Measurements from ENCODE around the gene EXOC3L4.

The EXOC3L4 gene

DNA sequence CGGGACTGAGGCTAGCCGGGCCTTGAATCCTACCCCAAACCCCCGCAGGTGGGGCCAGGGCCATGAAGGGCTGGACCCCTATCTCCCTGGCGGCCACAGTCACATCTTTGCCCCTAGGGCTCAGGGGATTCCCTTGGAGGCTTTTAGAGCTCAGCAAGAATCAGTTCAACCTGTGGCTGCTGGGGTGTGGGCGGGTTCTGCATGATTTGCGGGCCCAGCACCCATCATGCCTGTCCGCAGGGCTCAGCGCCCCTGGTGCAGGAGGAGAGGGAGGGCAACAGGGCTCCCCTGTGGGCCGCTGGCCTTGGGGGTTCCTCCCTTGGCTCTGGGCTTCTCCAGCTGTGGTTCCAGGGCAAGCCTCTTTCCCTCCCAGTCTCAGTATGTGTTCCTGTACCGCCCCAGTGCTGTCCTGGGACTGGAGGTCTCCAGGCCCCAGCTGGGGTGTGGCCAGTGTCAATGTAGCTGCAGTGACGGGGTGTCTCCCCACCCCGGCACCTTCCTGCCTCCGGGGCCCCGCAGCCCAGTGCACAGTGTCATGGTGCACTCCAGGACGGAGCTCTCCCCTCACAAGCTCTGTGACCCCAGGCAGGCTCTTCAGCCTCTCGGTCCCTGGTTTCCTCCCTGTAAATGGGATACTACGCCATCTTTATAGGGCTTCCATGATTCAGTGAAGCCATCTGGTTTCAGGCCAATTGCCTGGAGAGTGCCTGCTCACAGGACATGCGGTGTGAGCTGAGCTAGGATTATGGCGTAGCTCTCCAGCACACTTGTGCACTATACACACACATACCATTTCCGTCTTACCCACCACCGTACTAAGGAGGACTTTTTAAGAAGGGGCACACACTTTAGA, 20.4 kb upstream of the EXOC3L4 start:
- no peaks in the 10 kb centered on the region for H3K36me3 Mint-ChIP-seq (ENCODE audit: insufficient read depth)
- DNase-seq (no peak), ATAC-seq (replicated peaks) (no peak)

DNA sequence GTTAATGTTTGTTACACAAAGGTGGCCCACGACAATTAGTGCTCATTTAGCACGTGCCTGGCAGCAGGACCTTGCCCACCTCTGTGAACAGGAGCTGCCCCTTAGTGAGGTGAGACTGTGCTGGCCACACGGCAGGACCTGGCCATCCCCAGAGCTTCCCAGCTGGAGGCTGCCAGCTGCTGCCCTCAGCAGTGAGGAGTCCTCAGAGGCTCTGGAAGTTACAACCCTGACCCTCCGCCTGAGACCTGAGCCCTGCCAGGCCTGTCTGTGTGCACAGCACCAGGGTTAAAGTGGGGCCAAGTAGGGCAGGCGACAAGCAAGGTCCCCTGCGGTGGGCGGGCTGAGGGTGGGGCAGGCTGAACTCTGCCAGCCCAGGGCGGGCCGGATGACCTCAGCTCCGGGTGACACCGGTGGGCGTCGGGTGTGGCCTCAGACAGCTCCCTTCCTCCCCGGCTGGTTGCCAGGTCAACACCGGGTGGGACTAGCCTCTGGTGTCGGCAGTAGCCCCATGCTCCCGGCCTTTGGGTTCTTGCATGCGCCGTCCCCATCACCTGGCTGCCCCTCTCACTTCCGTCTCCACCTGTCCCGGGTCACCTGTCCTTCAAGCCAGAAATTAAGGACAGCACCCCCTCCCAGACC, 19.7 kb upstream of the EXOC3L4 start:
- H3K36me3 Mint-ChIP-seq (ENCODE audit: insufficient read depth): no peaks in the 10 kb centered on the region
- DNase-seq (no peak), ATAC-seq (replicated peaks) (peak; percentile 28)
- no peaks in the 10 kb centered on the region for H3K9me3 Mint-ChIP-seq
- H3K27me3 Mint-ChIP-seq: peaks cover 9 to 24% of the 10 kb centered on the region in 2 donors
- H3K4me1 Mint-ChIP-seq (ENCODE audit: low read depth in 2 of 2): no peaks in the 10 kb centered on the region
- H3K27ac Mint-ChIP-seq: no peak overlapping the region
- H3K4me3 Mint-ChIP-seq: peak overlapping the region; percentile 20 to 29

More for the DNA sequence above, 20.4 kb upstream of the EXOC3L4 start:
- H3K27me3 Mint-ChIP-seq: peaks cover 13 to 30% of the 10 kb centered on the region in 2 donors
- no peaks in the 10 kb centered on the region for H3K9me3 Mint-ChIP-seq
- H3K4me3 Mint-ChIP-seq: peak overlapping the region; percentile 20 to 29
- H3K4me1 Mint-ChIP-seq (ENCODE audit: low read depth in 2 of 2): no peaks in the 10 kb centered on the region
- no peak overlapping the region for H3K27ac Mint-ChIP-seq

DNA sequence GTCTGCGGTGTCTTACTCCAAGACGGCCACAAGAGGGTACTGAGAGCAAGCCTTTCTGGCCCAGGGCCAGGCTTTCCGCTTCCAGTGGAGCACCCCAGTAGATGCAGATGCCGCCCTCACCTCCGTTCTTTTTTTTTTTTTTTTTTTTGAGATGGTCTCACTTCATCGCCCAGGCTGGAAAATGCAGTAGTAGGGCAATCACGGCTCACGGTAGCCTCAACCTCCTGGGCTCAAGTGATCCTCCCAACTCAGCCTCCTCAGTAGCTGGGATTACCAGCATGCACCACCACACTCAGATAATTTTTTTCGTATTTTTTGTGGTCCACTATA, 16.1 kb upstream of the EXOC3L4 start:
- H3K9me3 Mint-ChIP-seq: no peaks in the 10 kb centered on the region
- ATAC-seq (replicated peaks): peak; percentile 75
- H3K27me3 Mint-ChIP-seq: peaks cover 8% of the 10 kb centered on the region in 2 donors
- DNase-seq: peak; percentile 62 to 67 (median 65)
- H3K4me3 Mint-ChIP-seq: no peak overlapping the region
- no peaks in the 10 kb centered on the region for H3K4me1 Mint-ChIP-seq (ENCODE audit: low read depth in 2 of 2)
- H3K27ac Mint-ChIP-seq: no peak overlapping the region
- H3K36me3 Mint-ChIP-seq (ENCODE audit: insufficient read depth): no peaks in the 10 kb centered on the region

DNA sequence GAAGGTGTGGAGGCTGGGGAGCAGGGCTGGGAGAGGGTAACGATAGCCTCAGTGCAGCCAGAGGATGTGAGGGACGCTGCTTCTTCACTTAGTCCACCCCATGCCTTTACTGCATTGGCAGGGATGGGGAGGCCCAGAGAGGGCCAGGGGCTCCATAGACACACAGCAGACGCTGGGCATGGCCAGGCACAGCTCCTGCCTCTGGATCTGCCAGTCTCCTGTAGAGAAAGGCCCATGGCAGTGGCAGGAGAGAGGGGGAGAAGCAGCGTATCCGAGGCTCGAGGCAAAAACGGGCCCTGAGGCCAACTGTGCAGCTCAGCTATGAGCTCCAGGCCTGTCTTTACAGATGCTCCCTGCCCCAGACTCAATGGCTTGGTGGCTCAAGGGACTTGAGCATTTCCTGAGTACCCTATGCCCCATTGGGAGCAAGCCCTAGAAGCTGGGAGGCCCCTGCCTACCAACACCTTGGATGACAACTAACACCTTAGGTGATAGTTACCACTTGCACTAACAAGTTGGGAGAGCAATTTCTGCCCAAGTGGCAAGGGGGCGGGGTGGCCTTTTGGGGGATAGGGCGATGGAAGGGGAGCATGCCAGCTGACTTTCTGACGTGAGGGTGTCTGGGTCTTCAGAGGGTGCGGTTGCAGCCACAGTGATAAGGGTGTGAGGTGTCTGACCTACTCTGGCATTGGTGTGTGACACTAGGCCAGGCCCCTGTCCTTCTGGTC, 15.5 kb upstream of the EXOC3L4 start:
- Mint-ChIP-seq H3K27me3 (peaks cover 8% of the 10 kb centered on the region in 2 donors), H3K4me1 (ENCODE audit: low read depth in 2 of 2) (no peaks in the 10 kb centered on the region), H3K4me3 (no peak overlapping the region), H3K27ac (no peak overlapping the region), H3K36me3 (ENCODE audit: insufficient read depth) (no peaks in the 10 kb centered on the region), H3K9me3 (no peaks in the 10 kb centered on the region)
- DNase-seq: no peak
- ATAC-seq (replicated peaks): no peak

DNA sequence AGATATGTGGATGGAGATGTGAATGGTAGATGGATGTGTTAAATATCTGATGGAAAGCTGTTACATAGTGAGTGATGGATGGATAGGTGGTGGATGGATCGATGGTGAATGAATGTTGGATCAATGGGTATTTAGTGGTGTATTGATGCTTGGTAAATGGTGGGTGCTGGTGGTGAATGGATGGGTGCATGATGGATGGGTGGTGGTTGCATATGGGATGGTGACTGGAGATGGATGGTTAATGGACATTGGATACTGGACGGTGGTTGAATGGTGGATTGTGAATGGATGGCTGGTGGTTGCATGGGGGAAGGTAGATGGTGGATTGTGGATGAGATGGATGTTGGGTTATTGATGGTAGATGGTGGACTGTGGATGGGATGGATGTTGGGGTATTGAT, 12.6 kb upstream of the EXOC3L4 start:
- H3K9me3 Mint-ChIP-seq: no peaks in the 10 kb centered on the region
- H3K36me3 Mint-ChIP-seq (ENCODE audit: insufficient read depth): no peaks in the 10 kb centered on the region
- H3K27me3 Mint-ChIP-seq: peaks cover 4 to 6% of the 10 kb centered on the region in 2 donors
- no peak for ATAC-seq (replicated peaks)
- H3K4me3 Mint-ChIP-seq: no peak overlapping the region
- no peak for DNase-seq
- H3K4me1 Mint-ChIP-seq (ENCODE audit: low read depth in 2 of 2): no peaks in the 10 kb centered on the region
- no peak overlapping the region for H3K27ac Mint-ChIP-seq

DNA sequence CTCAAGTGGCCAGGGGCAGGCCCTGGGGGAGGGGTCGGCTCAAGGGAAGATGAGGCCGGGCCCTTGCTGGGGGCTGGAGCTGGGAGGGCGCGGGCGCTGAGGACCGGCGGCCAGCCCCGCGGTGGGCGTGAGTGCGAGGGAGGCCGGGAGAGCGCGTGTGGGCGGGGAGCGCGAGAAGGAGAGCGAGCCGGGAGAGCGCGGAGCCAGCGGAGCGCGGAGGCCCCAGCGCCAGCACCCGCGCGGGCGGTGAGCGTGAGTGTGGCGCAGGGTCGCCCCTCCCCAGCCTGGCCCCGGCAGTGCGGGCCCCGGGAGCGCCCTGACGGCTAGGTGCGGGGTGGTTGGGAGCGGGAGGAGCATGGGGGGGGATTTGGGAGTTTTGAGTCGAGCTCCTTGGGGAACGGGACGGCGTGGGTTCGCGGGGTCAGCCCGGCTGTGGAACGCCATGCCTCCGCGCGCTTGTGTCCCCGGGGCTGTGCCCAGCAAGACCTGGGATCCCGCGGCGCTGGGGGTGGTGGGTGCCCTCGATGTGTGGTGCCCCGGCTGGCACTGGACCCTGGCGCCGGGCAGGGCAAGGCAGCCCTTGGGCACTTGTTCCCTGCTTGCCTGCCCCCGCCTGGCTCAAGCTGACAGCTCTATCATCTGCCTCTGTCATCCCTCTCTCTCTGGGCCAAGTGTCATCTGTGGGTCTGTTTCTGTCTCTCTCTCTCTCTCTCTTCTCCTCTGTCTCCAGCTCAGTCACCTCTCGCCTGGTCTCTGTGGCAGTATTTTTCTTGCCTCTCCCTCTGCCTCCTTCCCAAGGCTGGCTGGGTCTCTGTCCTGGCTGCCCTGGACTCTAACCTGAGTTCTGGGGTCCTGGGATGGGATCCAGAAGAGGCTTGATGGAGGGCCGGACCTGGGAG, 10.3 kb upstream of the EXOC3L4 start, which contains the start of gene LBHD2:
TSS of gene LBHD2 (plus strand) at position 190 of the 899 bp plus-strand sequence. CDS start 1,803 bp downstream, outside the sequence.
- no peak within 1 kb of the TSS for H3K27ac Mint-ChIP-seq
- no peak within 1 kb of the TSS for H3K4me3 Mint-ChIP-seq
- no peak for ATAC-seq (replicated peaks)
- H3K36me3 Mint-ChIP-seq (ENCODE audit: insufficient read depth): no peaks in the 10 kb centered on the region
- no peak for DNase-seq
- no peaks in the 10 kb centered on the region for H3K4me1 Mint-ChIP-seq (ENCODE audit: low read depth in 2 of 2)
- no peaks in the 10 kb centered on the region for H3K9me3 Mint-ChIP-seq
- peaks cover 7 to 15% of the 10 kb centered on the region in 2 donors for H3K27me3 Mint-ChIP-seq

DNA sequence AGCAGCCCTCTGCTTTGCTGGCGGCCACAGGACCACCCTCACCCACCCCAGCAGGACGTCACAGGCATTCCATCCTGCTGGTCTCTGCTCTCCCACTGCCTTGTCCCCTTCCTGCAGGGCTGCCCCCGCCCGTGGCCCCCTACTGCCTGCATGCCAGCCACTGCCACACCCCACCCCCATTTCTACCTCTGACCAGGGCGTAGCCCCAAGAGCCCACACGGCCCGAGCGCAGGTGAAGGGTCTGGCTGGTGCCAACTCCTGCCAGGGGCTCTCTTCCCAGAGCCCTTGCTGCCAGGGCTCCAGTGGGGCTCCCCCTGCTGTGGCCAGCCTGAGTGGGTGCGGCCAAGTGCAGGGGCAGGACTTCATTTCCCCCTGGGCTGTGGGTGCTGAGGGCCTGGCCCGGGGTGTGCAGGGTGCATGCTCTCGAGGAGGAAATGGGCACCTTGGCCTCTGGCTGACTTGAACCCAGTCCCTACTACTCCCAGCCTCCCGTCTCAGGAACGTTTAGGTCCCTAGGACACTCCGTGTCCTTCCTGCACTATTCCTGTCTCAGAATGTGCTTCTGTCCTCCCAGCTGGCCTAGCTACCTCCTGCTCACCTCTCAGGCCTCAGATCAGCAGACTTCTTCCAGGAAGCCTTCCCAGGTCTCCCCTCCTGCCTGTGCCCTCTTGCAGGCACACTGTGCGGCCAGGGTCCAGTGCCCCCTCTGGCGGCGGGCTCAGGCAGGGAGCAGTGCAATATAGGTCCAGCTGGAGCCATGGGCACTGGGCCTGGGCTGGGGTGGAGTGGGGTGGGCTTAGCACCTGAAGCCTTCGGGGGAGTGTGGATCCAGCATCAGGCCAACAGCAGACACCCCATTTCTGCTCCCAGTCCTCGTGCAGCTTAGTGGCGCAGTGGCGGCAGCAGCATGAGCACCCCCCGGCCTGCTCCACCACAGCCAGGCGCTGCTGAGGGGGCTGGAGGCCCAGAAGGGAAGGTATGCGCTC, 9.1 kb upstream of the EXOC3L4 start:
- no peak for ATAC-seq (replicated peaks)
- Mint-ChIP-seq H3K4me3 (no peak overlapping the region), H3K36me3 (ENCODE audit: insufficient read depth) (no peaks in the 10 kb centered on the region), H3K4me1 (ENCODE audit: low read depth in 2 of 2) (no peaks in the 10 kb centered on the region), H3K27ac (no peak overlapping the region), H3K27me3 (peaks cover 7 to 15% of the 10 kb centered on the region in 2 donors), H3K9me3 (no peaks in the 10 kb centered on the region)
- DNase-seq: no peak

DNA sequence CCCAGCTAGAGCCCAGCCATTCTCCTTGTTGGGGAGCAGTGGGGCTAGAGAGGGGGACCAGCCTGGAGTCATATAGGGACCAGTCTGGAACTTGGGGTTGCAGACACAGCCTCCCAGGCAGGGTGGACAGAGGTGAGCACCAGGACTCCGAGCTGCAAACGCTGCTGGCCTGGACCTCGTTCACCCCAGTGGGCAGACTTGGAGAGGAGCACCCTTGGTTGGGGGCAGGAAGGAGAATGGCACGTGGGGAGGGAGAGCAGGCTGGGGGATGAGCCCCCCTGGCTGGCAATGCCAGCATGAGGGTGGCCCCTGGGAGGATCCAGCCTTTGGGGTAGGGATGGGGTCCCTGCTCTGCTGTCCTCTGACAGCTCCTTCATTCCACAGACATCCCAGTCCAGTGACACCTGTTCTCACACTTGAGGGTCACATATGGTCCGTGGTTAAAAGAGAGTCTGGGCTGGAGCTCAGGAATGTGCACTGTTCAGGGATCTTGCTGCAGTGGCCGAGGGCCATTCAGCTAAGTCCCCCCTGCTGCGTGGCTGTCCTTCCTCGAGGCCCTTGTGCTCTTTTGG, 7.7 kb upstream of the EXOC3L4 start:
- H3K27me3 Mint-ChIP-seq: peaks cover 7 to 15% of the 10 kb centered on the region in 2 donors
- H3K9me3 Mint-ChIP-seq: no peaks in the 10 kb centered on the region
- H3K36me3 Mint-ChIP-seq (ENCODE audit: insufficient read depth): no peaks in the 10 kb centered on the region
- no peak for ATAC-seq (replicated peaks)
- no peak for DNase-seq
- H3K4me1 Mint-ChIP-seq (ENCODE audit: low read depth in 2 of 2): peaks cover 4% of the 10 kb centered on the region in 2 donors
- H3K27ac Mint-ChIP-seq: no peak overlapping the region
- no peak overlapping the region for H3K4me3 Mint-ChIP-seq

DNA sequence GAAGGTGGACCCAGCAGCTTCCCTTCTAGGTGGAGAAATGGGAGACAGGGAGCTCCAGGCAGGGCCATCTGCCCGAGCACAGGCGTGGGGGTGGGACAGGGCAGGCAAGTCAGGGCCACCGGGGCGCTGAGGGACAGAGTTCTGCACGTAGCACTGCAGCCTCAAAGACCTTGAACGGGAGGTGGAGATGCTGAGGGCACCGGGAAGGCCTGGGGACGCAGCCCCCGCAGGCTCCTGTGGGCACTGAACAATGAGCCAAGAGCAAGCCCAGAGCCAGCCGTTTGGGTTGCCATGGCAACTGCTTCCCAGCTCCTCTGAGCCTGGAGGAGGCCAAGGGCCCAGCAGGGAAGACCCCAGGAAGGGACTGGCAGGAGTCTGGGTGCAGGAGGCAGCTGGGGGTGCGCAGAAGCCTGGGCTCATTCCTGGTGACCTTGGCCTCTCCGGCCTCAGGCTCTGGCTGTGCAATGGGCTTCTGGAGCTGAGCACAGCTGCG, 7.1 kb upstream of the EXOC3L4 start:
- no peak for ATAC-seq (replicated peaks)
- H3K36me3 Mint-ChIP-seq (ENCODE audit: insufficient read depth): no peaks in the 10 kb centered on the region
- peaks cover 4% of the 10 kb centered on the region in 2 donors for H3K4me1 Mint-ChIP-seq (ENCODE audit: low read depth in 2 of 2)
- no peak overlapping the region for H3K27ac Mint-ChIP-seq
- H3K9me3 Mint-ChIP-seq: no peaks in the 10 kb centered on the region
- H3K4me3 Mint-ChIP-seq: no peak overlapping the region
- no peak for DNase-seq
- peaks cover 7 to 15% of the 10 kb centered on the region in 2 donors for H3K27me3 Mint-ChIP-seq

DNA sequence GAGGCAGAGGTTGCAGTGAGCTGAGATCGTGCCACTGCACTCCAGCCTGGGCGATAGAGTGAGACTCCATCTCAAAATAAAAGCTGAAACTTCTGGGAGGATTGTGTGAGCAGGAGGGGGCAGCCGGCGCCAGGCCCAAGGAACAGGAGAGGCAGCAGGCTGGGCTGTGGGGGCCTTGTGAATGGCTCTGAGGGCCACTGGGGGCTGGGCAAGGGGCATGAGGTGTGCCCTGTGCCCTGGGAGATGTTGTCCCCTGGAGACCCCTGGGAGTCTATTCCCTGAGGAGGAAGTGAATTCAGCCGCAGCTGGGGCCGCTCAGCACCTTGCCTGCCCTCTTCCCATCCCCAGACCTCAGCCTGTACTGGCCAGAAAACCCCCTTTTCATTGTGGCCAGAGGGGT, 5.6 kb upstream of the EXOC3L4 start:
- Mint-ChIP-seq H3K9me3 (no peaks in the 10 kb centered on the region), H3K27ac (no peak overlapping the region), H3K27me3 (peaks cover 7 to 15% of the 10 kb centered on the region in 2 donors), H3K36me3 (ENCODE audit: insufficient read depth) (no peaks in the 10 kb centered on the region), H3K4me1 (ENCODE audit: low read depth in 2 of 2) (peaks cover 4% of the 10 kb centered on the region in 2 donors), H3K4me3 (no peak overlapping the region)
- DNase-seq (no peak), ATAC-seq (replicated peaks) (no peak)

DNA sequence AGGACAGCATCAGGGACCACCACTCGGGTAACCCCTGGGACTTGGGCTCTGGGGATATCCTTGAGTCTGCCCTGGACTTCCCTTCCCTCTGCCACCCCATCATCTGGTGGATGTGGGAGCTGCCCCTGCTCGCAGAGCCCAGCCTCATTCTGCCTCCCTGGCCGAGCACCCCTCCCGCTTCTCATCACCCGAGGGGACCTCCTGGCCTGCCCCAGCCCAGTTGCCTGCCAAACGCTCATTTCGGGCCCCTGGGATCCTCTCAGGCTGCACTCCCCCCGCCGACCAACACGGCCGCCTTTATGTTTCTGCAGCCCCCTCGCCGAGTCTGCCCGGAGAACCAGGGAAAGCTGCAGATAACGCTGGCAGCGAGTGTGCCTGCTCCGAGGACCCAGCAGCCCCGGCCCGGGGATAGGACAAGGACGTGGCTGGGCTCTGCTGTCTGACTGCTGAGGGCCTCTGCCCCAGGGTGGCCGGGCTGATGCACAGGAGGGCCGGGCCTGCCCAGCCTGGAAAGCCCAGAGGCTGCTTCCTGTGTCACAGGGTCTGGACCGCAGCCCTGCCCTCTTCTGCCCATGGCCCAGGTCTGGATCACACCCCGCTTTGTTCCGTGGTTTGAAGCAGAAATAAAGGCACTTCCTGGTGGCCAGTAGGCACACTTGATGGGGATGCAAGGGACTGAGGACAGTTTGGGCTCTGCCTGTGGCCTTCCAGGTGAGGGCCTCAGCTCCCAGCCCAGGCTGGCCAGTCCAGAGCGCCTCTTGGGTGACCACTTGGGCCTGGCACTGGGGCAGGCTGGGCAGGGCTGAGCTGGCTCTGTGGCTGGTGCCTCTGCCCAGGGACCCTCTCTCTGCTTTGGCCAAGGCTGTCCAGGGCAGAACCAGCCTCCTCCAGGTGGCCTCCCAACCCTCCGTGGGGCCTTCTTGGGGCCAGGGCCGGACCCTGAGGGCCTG, 4.9 kb upstream of the EXOC3L4 start:
- Mint-ChIP-seq H3K9me3 (no peaks in the 10 kb centered on the region), H3K27me3 (peaks cover 7 to 15% of the 10 kb centered on the region in 2 donors), H3K4me1 (ENCODE audit: low read depth in 2 of 2) (peaks cover 4% of the 10 kb centered on the region in 2 donors), H3K27ac (no peak overlapping the region), H3K36me3 (ENCODE audit: insufficient read depth) (peaks cover 3% of the 10 kb centered on the region), H3K4me3 (no peak overlapping the region)
- ATAC-seq (replicated peaks) (no peak), DNase-seq (no peak)

Measured in effector memory CD8-positive, alpha-beta T cell (primary cell).